ENCODE measurements around the gene AGAP3.

- no peak for TF ChIP-seq POLR2A (IDR thresholded peaks at IDR 0.05; ENCODE audit: low read length)
- TF ChIP-seq GATA1 (IDR thresholded peaks at IDR 0.05; ENCODE audit: low read depth, low read length), result no peak
Measured at GRCh38 chr7:151077705-151078232, 8.5 kb upstream of the AGAP3 start.

Data from erythroblast (primary cell).